PC-3 (cell line): ENCODE measurements around the gene ZBTB9.

Experiments used
- CTCF ChIP-seq: fragments of 300-600 bp; sonication (generic); conservative IDR thresholded peaks from 2 replicates; pipeline ENCODE4 v1.5.1; 2017; ENCODE audit warnings: antibody characterized with exemption, low read depth, mild to moderate bottlenecking, low read length
- EZH2 ChIP-seq: fragments of 300-600 bp; sonication (generic); IDR thresholded peaks from one replicate; pipeline ENCODE4 v1.6.1; 2017; ENCODE audit warnings: antibody characterized with exemption, mild to moderate bottlenecking, low read length; ENCODE audit not compliant: unreplicated experiment
- EZH2phosphoT487 ChIP-seq: fragments of 300-600 bp; sonication (generic); IDR thresholded peaks from 2 replicates; pipeline ENCODE4 v1.6.1; 2018; ENCODE audit warnings: mild to moderate bottlenecking, antibody characterized with exemption, low read length, borderline replicate concordance

- TF ChIP-seq CTCF (no peak; the same call in 1 of the 2 replicates), EZH2 (no peak), EZH2phosphoT487 (no peak)
These were observed 37.7 kb downstream of the ZBTB9 start for GRCh38 chr6:33492093-33492492.
